GM23338 (cell line): ENCODE results near the gene TSNAX. TPM values are rescaled to one million over a fixed set of nuclear protein-coding genes. Genes with fewer than 3 reads are reported as not detected.

Experiments used
- ATAC-seq: fragments of 200-7000 bp; cut with Tn5 transposase; 3 replicates; pipeline ENCODE4 v1.9.1; 2020
- DNase-seq: peaks from one replicate; pipeline ENCODE4 v3.0.0-alpha.2; 2015; ENCODE audit warnings: low spot score
- H2AFZ ChIP-seq: fragments of 200-600 bp; sonication (generic); 2 replicates; pipeline ENCODE4 v1.8.0; 2016; ENCODE audit warnings: antibody characterized with exemption, mild to moderate bottlenecking, moderate library complexity
- H3F3A ChIP-seq: fragments of 200-600 bp; sonication (generic); replicated peaks from 2 replicates; pipeline ENCODE4 v1.8.0; 2017; ENCODE audit warnings: antibody characterized with exemption, mixed run types, low read depth
- H3K27ac ChIP-seq: fragments of 200-600 bp; sonication (generic); 2 replicates; pipeline ENCODE4 v1.6.1; 2016; ENCODE audit warnings: low read depth
- H3K27me3 ChIP-seq: fragments of 200-600 bp; sonication (generic); 2 replicates; pipeline ENCODE4 v1.8.0; 2016; ENCODE audit warnings: mild to moderate bottlenecking, mixed run types, moderate library complexity; ENCODE audit not compliant: insufficient read depth
- H3K36me3 ChIP-seq: fragments of 200-600 bp; sonication (generic); 2 replicates; pipeline ENCODE4 v1.8.0; 2016; ENCODE audit warnings: mild to moderate bottlenecking; ENCODE audit not compliant: insufficient read depth
- H3K4me1 ChIP-seq: fragments of 200-600 bp; sonication (generic); 2 replicates; pipeline ENCODE4 v1.8.0; 2016; ENCODE audit warnings: mild to moderate bottlenecking, moderate library complexity; ENCODE audit not compliant: insufficient read depth
- H3K4me2 ChIP-seq: fragments of 200-600 bp; sonication (generic); 2 replicates; pipeline ENCODE4 v1.7.1; 2017; ENCODE audit warnings: mixed run types
- H3K4me3 ChIP-seq: fragments of 200-600 bp; sonication (generic); 2 replicates; pipeline ENCODE4 v1.6.1; 2016; ENCODE audit warnings: mixed run types
- H3K79me2 ChIP-seq: fragments of 200-600 bp; sonication (generic); replicated peaks from 2 replicates; pipeline ENCODE4 v1.8.0; 2017; ENCODE audit warnings: mild to moderate bottlenecking; ENCODE audit not compliant: insufficient read depth
- H3K9me2 ChIP-seq: fragments of 200-600 bp; sonication (generic); 2 replicates; pipeline ENCODE4 v1.8.0; 2017; ENCODE audit not compliant: insufficient read depth
- H4K20me1 ChIP-seq: fragments of 200-600 bp; sonication (generic); replicated peaks from 2 replicates; pipeline ENCODE4 v1.8.0; 2017; ENCODE audit warnings: mild to moderate bottlenecking; ENCODE audit not compliant: insufficient read depth
- H3K27ac Mint-ChIP-seq: 2 replicates; pipeline ENCODE4 v1.8.0; 2020; ENCODE audit warnings: inconsistent platforms, mild to moderate bottlenecking, moderate library complexity, mixed read lengths
- H3K27me3 Mint-ChIP-seq: 3 replicates; pipeline ENCODE4 v1.8.0; 2022; ENCODE audit warnings: low read depth, mild to moderate bottlenecking, moderate library complexity, mixed read lengths, inconsistent platforms; ENCODE audit not compliant: insufficient read depth, poor library complexity
- H3K36me3 Mint-ChIP-seq: 3 replicates; pipeline ENCODE4 v1.8.0; 2021; ENCODE audit warnings: low read depth, mild to moderate bottlenecking, inconsistent platforms, moderate library complexity, mixed read lengths
- H3K4me1 Mint-ChIP-seq: 3 replicates; pipeline ENCODE4 v1.8.0; 2020; ENCODE audit warnings: mild to moderate bottlenecking, inconsistent platforms, mixed read lengths
- H3K4me3 Mint-ChIP-seq: 3 replicates; pipeline ENCODE4 v1.8.0; 2021; ENCODE audit warnings: moderate library complexity, mild to moderate bottlenecking, inconsistent platforms, mixed read lengths
- H3K9me3 Mint-ChIP-seq: 3 replicates; pipeline ENCODE4 v1.8.0; 2020; ENCODE audit warnings: moderate library complexity, mild to moderate bottlenecking, inconsistent platforms, mixed read lengths
- CREB1 ChIP-seq: fragments of 250-450 bp; sonication (Bioruptor Pico); IDR thresholded peaks from 2 replicates; pipeline ENCODE4 v1.5.0; 2020; ENCODE audit warnings: low read depth, mild to moderate bottlenecking, moderate library complexity
- EZH2 ChIP-seq: fragments of 200-600 bp; sonication (generic); IDR thresholded peaks from one replicate; pipeline ENCODE4 v1.8.0; 2017; ENCODE audit warnings: antibody characterized with exemption, mild to moderate bottlenecking, low read depth; ENCODE audit not compliant: unreplicated experiment
- EZH2phosphoT487 ChIP-seq: fragments of 200-600 bp; sonication (generic); IDR thresholded peaks from one replicate; pipeline ENCODE4 v1.8.1; 2018; ENCODE audit warnings: antibody characterized with exemption; ENCODE audit not compliant: unreplicated experiment
- JUNB ChIP-seq: IDR thresholded peaks from one replicate; pipeline ENCODE4 v1.6.1; 2016; ENCODE audit warnings: antibody characterized with exemption; ENCODE audit not compliant: unreplicated experiment
- NANOG ChIP-seq: IDR thresholded peaks from 2 replicates; pipeline ENCODE4 v1.6.1; 2016; ENCODE audit warnings: antibody characterized with exemption, borderline replicate concordance
- POLR2AphosphoS5 ChIP-seq: IDR thresholded peaks from 2 replicates; pipeline ENCODE4 v1.6.1; 2016; ENCODE audit warnings: antibody characterized with exemption, low read depth
- ZNF114 ChIP-seq: fragments of 250-450 bp; sonication (Bioruptor Pico); IDR thresholded peaks from 2 replicates; pipeline ENCODE4 v1.5.0; 2020; ENCODE audit warnings: mild to moderate bottlenecking, moderate library complexity
- ZNF331 ChIP-seq: fragments of 250-450 bp; sonication (Bioruptor Pico); IDR thresholded peaks from 2 replicates; pipeline ENCODE4 v1.5.0; 2020; ENCODE audit warnings: low read depth, mild to moderate bottlenecking, moderate library complexity
- polyA plus RNA-seq: library from polyadenylated mRNA; unstranded; fragments of >200 nt; fragmentation: Nextera tagmentation; extraction: Ambion mirVana; gene quantifications from 2 replicates; pipeline ENCODE4 v1.2.1, GENCODE V29; 2016
- total RNA-seq: library from RNA; depleted of rRNA; stranded (reverse); fragments of >200 nt; shearing (Covaris generic); gene quantifications from 2 replicates; pipeline ENCODE4 v1.2.3, GENCODE V29; 2014
- TF ChIP-seq, protein P1 (sequence below): fragments of 250-450 bp; sonication (Bioruptor Pico); IDR thresholded peaks from 2 replicates; pipeline ENCODE4 v1.5.0; 2020; ENCODE audit warnings: mild to moderate bottlenecking, moderate library complexity
- TF ChIP-seq, protein P2 (sequence below): IDR thresholded peaks from 2 replicates; pipeline ENCODE4 v1.6.1; 2016; ENCODE audit warnings: antibody characterized with exemption

TSNAX gene
- total and polyA plus RNA-seq, 2 experiments from 2014 or later: 31.5 to 31.7 TPM

DNA sequence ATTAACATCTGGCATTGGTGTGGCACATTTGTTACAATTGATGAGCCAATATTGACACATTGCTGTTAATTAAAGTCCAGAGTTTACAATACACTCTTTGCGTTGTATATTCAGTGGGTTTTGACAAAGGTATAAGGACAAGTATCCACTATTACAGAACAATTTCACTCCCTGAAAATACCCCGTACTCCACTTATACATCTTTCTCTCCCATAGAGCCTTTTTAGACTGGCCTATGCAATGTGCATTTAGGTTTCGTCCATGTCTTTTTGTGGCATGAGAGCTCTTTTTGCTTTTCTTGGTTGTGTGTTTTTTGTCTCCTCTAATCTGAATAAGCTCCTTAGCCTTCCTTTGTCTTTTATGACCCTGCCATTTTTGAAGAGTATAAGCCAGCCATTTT is 40.6 kb upstream of the TSNAX start (continued):
- TF ChIP-seq, protein P1, sequence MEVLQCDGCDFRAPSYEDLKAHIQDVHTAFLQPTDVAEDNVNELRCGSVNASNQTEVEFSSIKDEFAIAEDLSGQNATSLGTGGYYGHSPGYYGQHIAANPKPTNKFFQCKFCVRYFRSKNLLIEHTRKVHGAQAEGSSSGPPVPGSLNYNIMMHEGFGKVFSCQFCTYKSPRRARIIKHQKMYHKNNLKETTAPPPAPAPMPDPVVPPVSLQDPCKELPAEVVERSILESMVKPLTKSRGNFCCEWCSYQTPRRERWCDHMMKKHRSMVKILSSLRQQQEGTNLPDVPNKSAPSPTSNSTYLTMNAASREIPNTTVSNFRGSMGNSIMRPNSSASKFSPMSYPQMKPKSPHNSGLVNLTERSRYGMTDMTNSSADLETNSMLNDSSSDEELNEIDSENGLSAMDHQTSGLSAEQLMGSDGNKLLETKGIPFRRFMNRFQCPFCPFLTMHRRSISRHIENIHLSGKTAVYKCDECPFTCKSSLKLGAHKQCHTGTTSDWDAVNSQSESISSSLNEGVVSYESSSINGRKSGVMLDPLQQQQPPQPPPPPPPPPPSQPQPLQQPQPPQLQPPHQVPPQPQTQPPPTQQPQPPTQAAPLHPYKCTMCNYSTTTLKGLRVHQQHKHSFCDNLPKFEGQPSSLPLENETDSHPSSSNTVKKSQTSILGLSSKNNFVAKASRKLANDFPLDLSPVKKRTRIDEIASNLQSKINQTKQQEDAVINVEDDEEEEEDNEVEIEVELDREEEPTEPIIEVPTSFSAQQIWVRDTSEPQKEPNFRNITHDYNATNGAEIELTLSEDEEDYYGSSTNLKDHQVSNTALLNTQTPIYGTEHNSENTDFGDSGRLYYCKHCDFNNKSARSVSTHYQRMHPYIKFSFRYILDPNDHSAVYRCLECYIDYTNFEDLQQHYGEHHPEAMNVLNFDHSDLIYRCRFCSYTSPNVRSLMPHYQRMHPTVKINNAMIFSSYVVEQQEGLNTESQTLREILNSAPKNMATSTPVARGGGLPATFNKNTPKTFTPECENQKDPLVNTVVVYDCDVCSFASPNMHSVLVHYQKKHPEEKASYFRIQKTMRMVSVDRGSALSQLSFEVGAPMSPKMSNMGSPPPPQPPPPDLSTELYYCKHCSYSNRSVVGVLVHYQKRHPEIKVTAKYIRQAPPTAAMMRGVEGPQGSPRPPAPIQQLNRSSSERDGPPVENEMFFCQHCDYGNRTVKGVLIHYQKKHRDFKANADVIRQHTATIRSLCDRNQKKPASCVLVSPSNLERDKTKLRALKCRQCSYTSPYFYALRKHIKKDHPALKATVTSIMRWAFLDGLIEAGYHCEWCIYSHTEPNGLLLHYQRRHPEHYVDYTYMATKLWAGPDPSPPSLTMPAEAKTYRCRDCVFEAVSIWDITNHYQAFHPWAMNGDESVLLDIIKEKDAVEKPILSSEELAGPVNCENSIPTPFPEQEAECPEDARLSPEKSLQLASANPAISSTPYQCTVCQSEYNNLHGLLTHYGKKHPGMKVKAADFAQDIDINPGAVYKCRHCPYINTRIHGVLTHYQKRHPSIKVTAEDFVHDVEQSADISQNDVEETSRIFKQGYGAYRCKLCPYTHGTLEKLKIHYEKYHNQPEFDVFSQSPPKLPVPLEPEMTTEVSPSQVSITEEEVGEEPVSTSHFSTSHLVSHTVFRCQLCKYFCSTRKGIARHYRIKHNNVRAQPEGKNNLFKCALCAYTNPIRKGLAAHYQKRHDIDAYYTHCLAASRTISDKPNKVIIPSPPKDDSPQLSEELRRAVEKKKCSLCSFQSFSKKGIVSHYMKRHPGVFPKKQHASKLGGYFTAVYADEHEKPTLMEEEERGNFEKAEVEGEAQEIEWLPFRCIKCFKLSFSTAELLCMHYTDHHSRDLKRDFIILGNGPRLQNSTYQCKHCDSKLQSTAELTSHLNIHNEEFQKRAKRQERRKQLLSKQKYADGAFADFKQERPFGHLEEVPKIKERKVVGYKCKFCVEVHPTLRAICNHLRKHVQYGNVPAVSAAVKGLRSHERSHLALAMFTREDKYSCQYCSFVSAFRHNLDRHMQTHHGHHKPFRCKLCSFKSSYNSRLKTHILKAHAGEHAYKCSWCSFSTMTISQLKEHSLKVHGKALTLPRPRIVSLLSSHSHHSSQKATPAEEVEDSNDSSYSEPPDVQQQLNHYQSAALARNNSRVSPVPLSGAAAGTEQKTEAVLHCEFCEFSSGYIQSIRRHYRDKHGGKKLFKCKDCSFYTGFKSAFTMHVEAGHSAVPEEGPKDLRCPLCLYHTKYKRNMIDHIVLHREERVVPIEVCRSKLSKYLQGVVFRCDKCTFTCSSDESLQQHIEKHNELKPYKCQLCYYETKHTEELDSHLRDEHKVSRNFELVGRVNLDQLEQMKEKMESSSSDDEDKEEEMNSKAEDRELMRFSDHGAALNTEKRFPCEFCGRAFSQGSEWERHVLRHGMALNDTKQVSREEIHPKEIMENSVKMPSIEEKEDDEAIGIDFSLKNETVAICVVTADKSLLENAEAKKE (CRISPR knock-in tag): no peak
- TF ChIP-seq NANOG: no peak
- no peak for TF ChIP-seq EZH2phosphoT487
- TF ChIP-seq ZNF331 (CRISPR knock-in tag): no peak
- TF ChIP-seq CREB1 (CRISPR knock-in tag): no peak
- TF ChIP-seq EZH2: no peak
- TF ChIP-seq POLR2AphosphoS5: no peak
- no peak for TF ChIP-seq JUNB
- TF ChIP-seq ZNF114 (CRISPR knock-in tag): no peak

- no peak overlapping the region for H3K4me2 ChIP-seq
- Mint-ChIP-seq H3K4me1 (no peaks in the 10 kb centered on the region), H3K4me3 (no peak overlapping the region), H3K9me3 (peaks cover 12% of the 10 kb centered on the region), H3K27me3 (no peaks in the 10 kb centered on the region), H3K36me3 (peaks cover 1% of the 10 kb centered on the region; the same call in 1 of the 3 replicates), H3K27ac (no peak overlapping the region)
- no peak overlapping the region for H3K27ac ChIP-seq
- no peaks in the 10 kb centered on the region for H3K36me3 ChIP-seq
- H3K27me3 ChIP-seq: no peaks in the 10 kb centered on the region
- ATAC-seq (no peak), DNase-seq (no peak)
- H3F3A ChIP-seq: no peaks in the 10 kb centered on the region
- H3K9me2 ChIP-seq: no peaks in the 10 kb centered on the region
- no peaks in the 10 kb centered on the region for H3K4me1 ChIP-seq
- H2AFZ ChIP-seq: no peak overlapping the region
- H3K79me2 ChIP-seq: no peaks in the 10 kb centered on the region
- H4K20me1 ChIP-seq: no peaks in the 10 kb centered on the region
- H3K4me3 ChIP-seq: no peak overlapping the region
- TF ChIP-seq NANOG (no peak), POLR2AphosphoS5 (no peak), JUNB (no peak), CREB1 (CRISPR knock-in tag) (no peak), EZH2phosphoT487 (no peak)
- TF ChIP-seq, protein P2, sequence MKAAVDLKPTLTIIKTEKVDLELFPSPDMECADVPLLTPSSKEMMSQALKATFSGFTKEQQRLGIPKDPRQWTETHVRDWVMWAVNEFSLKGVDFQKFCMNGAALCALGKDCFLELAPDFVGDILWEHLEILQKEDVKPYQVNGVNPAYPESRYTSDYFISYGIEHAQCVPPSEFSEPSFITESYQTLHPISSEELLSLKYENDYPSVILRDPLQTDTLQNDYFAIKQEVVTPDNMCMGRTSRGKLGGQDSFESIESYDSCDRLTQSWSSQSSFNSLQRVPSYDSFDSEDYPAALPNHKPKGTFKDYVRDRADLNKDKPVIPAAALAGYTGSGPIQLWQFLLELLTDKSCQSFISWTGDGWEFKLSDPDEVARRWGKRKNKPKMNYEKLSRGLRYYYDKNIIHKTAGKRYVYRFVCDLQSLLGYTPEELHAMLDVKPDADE: no peak
Observed at GRCh38 chr1:231493421-231494185, 34.9 kb upstream of the TSNAX start.
